HG03558 (cell line): ENCODE results near the gene FLT3LG.

ENCODE experiments used
- ATAC-seq: cut with Tn5 transposase; IDR thresholded peaks from one replicate; pipeline ENCODE4 v1.9.1; 2021; ENCODE audit warnings: moderate number of reproducible peaks; ENCODE audit not compliant: unreplicated experiment; ENCODE audit errors: extremely low read depth

FLT3LG gene

DNA sequence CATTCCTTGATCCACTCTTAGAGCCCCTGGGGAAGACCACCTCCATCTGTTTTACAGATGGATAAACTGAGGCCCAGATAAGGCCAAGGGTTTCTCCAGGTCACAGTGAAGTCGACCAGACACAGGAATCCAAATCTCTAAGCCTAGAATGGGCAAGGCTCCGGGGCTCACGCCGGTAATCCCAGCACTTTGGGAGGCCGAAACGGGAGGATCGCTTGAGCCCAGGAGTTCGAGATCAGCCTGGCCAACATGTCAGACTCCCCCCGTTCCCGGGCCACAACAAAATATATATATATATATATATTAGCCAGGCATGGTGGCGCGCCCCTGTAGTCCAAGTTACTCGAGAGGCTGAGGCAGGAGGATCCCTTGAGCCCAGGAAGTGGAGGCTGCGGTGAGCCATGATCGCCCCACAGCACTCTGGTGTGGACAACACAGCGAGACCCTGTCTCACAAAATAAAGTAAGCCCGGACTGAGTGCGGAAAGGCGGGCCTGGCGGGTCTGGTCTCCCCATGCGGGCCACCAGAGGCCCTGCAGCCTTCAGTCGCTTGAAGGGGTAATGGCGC lies 12.8 kb downstream of the FLT3LG start:
- ATAC-seq: no peak

DNA sequence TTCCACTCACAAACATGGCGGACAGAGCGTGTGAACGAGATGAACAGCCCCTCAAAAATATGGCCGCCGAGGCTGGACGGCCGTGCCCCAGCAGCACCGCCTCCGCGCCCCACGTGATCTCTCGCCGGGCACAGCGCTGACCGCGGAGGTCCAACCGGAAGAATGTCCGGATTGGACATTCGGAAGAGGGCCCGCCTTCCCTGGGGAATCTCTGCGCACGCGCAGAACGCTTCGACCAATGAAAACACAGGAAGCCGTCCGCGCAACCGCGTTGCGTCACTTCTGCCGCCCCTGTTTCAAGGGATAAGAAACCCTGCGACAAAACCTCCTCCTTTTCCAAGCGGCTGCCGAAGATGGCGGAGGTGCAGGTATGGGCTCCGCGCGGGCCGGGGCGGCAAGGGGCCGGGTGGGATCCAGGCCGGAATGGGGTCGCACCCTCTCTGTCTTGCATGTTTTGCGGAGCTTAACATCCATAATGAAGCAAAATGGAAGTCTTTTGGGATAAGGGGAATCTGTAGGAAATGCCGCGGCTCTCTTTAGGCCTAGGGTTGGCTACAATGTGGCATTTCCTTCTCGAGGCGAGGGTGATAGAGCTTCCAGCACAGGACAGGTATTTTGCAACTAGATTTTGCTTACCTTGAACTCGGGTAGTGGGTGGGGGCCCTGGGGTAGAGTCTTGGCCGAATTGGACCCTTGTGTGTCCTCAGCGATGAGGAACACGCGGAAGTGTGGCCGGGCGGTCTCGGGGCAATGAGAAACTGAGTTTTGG lies 13.4 kb downstream of the FLT3LG start, which contains the start of gene RPL13A:
RPL13A (plus strand) TSS at position 332 of the 769 bp plus-strand sequence; CDS start at position 354, 22 bp downstream.
- ATAC-seq: peak; percentile 69

DNA sequence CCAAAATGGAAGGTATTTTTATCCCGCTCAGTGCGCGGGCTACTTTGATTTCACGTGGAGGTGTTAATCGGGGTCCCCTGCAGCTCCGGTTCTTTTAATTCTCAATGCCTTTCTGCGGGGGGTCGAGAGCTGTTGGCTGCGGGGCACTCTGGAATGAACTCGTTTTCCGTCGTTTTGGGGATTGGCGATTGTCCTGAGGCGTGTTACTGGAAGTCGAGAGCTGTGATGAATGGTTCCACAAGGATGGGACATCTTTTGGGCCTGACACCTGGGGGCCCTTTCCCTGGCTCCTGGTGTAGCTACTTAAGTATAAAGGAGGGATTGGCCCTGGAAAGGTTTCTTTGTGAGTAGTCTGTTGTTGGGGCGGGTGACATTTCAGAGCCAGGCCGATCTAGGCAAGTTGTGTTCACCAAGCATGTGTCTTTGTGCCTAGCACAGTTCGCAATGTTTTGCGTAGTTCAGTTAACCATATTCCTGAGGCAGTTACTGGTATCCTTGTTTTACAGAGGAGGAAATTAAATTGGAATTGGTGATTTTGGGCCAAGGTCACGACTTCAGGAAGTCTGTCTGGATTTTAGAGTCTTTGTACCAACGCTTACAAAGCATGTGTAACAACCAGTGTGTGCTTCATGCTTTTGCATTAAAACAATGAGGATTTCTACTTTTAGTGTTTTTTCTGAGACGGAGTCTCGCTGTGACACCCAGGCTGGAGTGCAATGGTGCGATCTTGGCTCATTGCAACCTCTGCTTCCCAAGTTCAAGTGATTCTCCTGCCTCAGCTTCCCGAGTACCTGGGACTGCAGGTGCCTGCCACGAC lies 14.2 kb downstream of the FLT3LG start:
- no peak for ATAC-seq

DNA sequence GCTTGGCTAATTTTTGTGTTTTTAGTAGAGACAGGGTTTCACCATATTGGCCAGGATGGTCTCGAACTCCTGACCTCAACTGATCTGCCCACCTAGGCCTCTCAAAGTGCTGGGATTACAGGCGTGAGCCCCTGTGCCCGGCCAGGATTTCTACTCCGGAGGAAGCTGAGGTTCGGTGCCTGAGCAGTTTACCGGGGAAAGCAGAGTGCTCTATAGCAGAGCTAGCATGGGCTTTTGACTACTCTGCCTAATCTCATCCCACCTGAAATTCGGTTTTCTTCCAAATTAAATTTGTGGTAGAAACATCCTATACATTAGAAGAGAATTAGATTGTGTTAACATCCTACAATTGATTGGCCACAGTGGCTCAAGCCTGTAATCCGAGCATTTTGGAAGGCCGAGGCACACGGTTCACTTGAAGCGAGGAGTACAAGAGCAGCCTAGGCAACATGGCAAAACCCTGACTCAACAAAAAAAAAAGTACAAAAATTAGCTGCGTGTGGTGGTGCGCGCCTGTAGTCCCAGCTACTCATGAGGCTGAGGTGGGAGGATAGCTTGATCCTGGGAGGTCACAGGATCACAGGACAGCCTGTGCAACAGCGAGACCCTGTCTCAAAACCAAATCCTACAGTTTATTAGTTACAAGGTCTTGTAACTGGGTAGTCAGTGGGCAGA lies 15.0 kb downstream of the FLT3LG start:
- ATAC-seq: no peak

DNA sequence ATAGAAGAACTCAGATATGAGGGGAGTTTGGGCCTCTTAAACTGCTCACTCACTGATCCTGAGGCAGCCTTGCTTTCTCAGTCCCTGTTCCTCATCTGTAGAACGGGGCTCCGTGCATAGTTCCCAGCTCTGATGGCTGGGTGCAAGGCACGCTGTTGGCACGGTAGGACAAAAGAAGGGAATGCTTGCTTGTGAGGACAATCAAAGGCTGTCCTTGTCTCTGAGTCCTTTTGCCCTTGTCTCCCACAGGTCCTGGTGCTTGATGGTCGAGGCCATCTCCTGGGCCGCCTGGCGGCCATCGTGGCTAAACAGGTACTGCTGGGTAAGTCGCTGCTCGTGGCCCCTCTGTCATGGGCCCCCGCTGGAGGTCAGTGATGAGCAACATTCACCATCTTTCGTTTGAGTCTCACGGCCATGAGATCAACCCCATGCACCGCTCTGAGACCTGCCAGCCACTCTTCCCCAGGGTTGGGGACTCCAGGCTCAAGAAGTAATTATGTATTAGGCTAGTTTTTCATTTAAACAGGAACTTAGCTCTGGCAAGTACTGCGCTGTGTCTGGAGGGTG lies 15.7 kb downstream of the FLT3LG start:
- no peak for ATAC-seq

DNA sequence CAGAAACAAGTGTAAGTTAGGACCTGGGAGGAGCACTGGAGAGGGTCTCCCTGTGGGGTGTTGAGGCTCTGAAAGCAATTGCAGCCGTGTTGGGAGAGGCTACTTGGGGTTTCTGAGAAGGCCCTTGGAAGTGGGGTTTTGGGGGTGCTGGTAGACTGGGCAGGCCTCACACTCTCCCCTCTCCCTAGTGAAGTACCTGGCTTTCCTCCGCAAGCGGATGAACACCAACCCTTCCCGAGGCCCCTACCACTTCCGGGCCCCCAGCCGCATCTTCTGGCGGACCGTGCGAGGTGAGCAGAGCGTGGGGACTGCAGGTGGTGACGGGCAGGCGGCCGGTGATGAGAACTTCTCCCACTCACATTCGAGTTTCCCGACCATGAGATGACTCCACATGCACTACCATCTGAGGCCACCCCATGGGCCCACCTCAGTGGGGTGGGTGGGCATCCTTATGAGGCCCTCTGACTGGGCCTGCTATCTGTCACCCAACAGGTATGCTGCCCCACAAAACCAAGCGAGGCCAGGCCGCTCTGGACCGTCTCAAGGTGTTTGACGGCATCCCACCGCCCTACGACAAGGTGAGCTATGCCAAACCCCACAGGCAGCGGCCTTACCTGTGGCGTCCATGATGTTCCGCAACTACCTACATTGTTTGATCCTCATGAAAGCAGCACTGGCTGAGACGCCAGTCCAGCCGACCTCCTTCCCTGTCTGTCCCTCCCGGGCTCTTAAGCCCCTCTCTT lies 16.4 kb downstream of the FLT3LG start:
- ATAC-seq: no peak

DNA sequence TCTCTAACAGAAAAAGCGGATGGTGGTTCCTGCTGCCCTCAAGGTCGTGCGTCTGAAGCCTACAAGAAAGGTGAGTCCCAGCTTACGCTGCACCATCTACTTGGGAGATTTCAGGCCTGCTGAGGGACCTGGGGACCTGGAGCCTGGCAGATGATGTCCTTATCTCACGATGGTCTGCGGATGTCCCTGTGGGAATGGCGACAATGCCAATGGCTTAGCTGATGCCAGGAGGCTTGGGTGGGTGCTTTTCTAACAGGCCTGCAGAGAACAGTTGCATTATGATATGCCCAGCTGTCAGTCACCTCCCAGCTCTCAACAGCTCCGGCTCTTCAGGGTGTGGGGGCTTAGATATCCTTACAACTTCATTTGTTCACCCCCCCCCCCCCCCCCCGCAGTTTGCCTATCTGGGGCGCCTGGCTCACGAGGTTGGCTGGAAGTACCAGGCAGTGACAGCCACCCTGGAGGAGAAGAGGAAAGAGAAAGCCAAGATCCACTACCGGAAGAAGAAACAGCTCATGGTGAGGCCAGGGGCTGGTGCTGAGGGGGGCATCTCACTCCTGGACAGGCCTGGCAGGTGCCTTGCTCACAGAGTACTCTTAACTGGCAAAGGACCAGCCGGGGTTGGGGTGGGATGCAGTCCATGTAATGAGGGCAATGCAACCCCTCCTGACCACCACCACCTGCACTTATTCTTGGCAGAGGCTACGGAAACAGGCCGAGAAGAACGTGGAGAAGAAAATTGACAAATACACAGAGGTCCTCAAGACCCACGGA lies 17.2 kb downstream of the FLT3LG start:
- ATAC-seq: no peak

DNA sequence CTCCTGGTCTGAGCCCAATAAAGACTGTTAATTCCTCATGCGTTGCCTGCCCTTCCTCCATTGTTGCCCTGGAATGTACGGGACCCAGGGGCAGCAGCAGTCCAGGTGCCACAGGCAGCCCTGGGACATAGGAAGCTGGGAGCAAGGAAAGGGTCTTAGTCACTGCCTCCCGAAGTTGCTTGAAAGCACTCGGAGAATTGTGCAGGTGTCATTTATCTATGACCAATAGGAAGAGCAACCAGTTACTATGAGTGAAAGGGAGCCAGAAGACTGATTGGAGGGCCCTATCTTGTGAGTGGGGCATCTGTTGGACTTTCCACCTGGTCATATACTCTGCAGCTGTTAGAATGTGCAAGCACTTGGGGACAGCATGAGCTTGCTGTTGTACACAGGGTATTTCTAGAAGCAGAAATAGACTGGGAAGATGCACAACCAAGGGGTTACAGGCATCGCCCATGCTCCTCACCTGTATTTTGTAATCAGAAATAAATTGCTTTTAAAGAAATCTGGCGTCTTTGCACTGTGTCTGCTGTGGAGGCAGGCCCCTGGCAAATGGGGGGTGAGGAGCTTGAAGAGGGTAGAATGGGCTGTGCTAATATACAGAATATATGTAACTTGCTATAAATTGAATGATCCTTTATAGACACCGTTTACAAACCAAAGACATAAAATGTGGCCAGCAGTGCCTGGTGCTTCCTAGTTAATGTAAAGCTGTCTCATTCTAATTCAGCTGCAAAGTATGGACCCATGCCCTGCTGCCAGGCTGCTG lies 18.0 kb downstream of the FLT3LG start:
- ATAC-seq: no peak

DNA sequence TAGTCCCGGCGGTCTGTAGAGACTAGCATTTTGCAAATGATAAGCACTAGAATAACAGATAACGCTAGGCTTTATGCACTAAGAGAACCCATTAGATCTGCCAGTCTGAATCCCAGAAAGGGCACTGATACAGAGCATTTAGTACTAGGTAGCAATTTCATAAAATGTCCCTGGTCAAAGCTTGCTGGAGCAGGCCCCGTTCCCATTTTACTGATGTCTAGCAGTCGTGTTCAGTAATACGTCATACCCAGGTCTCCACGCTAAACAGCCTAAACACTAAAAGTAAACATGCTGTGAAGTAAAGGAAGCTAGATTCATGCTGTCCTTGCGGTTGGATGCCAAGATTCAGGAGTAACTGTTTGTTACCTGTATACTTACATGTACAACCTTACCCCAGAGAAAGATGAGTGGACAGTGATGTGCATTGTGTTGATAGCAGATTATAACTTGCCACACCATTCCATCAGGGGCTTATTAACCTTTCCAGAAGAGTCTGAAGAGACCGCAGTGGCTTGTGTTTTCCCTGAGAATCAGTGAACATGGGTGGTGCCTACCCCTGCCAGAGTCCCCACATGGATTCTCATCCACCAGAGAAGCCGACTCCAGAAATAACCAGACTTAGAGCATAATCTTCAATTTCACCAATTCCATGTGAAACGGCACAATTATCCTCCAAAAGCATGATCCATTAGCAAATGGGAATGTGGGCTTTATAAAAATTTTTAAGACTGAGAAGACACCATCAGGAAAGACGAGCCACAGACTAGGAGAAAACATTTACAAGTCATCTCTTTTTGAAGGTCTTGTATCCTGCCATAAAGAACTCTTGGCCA lies 18.8 kb downstream of the FLT3LG start:
- ATAC-seq: no peak

DNA sequence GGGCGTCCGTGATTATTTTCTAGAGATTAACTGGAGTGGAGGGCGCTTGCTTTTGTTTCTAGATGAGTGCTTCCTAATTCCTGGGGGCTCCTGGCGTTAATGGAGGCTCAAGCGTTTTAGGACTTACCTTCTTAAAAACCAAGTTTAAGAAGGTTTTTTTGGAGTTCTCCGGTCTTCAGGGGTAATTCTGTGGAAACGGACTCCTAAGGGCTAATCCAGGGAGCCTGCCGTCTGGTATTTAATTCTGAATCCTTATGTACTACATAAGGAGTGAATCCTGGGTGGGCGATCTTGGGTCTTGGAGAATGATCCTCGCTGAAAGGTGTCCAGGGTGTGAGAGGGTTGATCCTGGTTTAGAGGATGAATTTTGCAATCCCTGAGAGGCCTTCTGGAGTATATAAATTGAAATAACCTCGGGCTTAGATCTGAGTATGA lies 22.6 kb downstream of the FLT3LG start:
- no peak for ATAC-seq

DNA sequence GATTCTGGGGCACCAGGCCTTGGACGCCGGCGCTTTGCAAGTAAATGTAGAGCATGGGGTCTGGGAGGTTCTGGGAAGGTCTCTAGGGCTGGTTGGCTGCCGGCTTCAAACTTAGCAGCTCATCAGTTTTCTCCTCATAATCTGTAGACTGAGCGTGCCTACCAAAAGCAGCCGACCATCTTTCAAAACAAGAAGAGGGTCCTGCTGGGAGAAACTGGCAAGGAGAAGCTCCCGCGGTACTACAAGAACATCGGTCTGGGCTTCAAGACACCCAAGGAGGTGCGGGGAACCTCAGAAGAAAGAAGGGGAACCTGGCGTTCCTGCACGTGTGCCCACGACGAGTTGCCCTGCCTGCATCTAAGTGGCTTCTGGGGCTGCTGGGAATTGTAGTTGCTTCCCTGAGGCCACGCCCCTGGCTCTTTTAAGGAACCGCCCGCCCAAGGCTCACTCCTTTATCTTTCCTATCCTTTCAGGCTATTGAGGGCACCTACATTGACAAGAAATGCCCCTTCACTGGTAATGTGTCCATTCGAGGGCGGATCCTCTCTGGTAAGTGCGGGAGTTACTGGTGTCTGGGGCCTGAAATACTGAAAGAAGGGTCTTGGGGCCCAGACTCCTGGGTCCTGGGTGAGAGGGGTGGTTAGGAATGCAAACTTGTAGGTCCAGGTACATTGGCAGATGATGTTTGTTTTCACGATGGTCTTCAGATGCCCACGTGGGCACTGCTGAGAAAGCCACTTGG lies 23.2 kb downstream of the FLT3LG start:
- ATAC-seq: no peak

DNA sequence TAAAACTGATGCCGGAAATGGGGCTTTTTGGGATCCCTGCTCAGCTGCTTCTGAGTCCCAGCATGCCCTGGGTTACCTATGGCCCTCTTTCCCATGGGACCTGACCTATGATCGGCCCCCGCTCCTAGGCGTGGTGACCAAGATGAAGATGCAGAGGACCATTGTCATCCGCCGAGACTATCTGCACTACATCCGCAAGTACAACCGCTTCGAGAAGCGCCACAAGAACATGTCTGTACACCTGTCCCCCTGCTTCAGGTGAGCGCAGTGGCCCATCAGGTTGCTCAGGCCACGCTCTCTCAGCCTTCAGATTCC lies 23.7 kb downstream of the FLT3LG start:
- no peak for ATAC-seq

DNA sequence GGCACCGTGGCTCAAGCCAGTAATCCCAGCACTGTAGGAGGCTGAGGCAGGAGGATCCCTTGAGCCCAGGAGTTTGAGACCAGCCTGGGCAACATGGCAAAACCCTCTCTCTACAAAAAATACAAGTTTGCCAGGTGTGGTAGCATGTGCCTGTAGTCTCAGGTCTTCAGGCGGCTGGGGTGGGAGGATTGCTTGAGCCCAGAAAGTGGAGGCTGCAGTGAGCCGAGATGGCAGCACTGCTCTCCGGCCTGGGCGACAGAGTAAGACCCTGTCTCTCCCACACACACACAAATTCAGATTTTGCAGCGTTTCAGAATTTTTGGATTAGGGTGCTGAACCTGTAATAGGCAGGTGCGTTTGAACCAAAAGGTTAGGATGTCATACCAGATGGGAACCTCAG lies 24.5 kb downstream of the FLT3LG start:
- ATAC-seq: no peak

DNA sequence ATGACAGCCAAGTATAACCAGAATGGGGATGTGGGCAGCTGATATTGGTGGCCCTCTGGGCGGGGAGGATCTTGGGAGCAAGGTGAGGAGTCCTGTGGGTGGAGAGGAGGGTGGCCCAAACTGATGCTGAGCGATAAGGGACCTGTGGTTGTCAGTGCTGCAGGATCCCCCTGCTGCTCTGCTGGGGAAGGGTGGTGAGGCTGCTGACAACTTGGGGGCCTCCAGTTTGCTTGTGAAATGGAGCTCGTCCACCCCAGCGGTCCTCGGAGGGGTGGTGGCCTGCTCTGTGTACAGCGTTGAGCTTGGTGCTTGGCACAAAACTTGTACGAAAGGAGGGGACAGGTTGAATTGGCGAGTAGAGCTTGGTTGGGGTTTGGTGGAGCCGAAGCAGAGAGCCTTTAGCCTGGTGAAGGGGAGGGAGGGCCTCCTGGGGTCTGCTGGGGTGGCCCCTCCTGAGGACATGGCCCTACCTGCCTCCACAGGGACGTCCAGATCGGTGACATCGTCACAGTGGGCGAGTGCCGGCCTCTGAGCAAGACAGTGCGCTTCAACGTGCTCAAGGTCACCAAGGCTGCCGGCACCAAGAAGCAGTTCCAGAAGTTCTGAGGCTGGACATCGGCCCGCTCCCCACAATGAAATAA lies 25.1 kb downstream of the FLT3LG start:
- ATAC-seq: no peak

DNA sequence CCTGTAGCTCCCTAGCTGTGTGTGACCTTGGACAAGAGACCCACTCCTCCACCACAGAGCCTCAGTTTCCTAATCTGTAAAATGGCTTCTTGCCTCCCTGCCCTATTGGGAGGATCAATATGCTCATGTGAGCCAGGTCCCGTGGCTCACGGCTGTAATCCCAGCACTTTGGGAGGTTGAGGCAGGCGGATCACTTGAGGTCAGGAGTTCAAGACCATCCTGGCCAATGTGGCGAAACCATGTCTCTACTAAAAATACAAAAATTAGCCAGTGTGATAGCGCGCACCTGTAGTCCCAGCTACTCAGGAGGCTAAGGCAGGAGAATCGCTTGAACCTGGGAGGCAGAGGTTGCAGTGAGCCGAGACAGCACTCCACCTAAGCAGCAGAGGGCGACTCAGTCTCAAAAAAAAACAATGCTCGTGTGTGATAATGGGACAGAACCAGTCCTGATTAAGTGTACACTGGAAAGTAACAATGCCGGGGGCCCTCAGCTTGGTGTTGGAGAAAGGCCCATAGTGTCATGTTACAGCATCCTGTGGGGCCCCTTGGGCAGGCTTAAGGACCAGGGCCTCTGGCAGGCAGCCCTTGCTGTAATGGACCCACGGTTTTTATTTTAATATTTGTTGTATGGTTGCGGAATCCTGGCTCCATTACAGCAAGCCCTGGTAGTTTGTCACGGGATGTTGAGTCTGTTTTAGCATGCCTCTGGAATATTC lies 29.0 kb downstream of the FLT3LG start:
- ATAC-seq: no peak

DNA sequence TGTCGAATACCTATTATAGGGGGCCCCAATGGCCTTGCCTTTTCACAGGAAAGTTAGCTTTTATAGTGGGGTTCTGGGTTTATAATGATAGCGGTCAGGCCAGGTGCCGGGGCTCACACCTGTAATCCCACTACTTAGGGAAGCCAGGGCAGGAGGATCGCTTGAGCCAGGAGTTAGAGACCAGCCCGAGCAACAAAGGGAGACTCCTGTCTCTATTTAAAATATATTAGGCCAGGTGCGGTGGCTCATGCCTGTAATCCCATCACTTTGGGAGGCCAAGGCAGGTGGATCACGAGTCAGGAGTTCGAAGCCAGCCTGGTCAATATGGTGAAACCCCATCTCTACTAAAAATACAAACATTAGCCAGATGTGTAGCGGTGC lies 29.6 kb downstream of the FLT3LG start:
- ATAC-seq: no peak
